ENCODE measurements around the gene ALK. TPM values are rescaled to one million over a fixed set of nuclear protein-coding genes. Genes with fewer than 3 reads are reported as not detected.

ALK gene
- total RNA-seq, 1 donor from 2014 or later, result 1.1 TPM

- no peak overlapping the region for H3K27ac ChIP-seq
- no peaks in the 10 kb centered on the region for H3K27me3 ChIP-seq (ENCODE audit: low read depth)
- H3K4me3 ChIP-seq, result no peak overlapping the region
- no peaks in the 10 kb centered on the region for H3K36me3 ChIP-seq
- ATAC-seq (no peak), DNase-seq (no peak)
- no peaks in the 10 kb centered on the region for H3K9me3 ChIP-seq
- no peak for TF ChIP-seq CTCF (IDR thresholded peaks at IDR 0.05)
- no peaks in the 10 kb centered on the region for H3K4me1 ChIP-seq
- intact Hi-C loops (cut with DNase I), result no loop called here
Measured at GRCh38 chr2:29817801-29818680, 103.3 kb downstream of the ALK start.

GRCh38 chr2:29817299-29817698, 104.1 kb downstream of the ALK start:
- intact Hi-C loops (cut with DNase I), result no loop called here
- DNase-seq (no peak), ATAC-seq (no peak)
- TF ChIP-seq CTCF (IDR thresholded peaks at IDR 0.05), result no peak
- Histone ChIP-seq H3K4me1 (no peaks in the 10 kb centered on the region), H3K27ac (no peak overlapping the region), H3K4me3 (no peak overlapping the region), H3K27me3 (ENCODE audit: low read depth) (no peaks in the 10 kb centered on the region), H3K9me3 (no peaks in the 10 kb centered on the region), H3K36me3 (no peaks in the 10 kb centered on the region)

DNA sequence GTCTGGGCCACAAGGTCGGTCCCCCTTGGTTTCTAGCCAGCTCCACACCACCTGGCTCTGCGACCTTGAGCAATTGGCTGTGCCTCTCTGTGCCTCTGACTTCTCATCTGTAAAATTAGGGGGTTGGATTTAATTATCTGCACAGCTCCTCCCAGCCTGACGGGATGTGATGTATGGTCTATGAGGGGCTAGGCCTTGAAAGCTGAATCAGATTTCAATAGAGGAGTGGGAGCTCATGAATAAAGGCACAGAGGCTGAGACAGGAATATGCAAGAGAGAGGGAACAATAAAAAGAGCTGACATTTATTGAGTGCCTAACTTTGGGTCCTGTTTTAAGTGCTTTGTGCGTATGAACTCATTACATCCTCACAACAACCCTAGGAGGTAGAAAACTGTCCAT, 104.7 kb downstream of the ALK start:
- Histone ChIP-seq H3K4me3 (no peak overlapping the region), H3K36me3 (no peaks in the 10 kb centered on the region), H3K4me1 (no peaks in the 10 kb centered on the region), H3K9me3 (no peaks in the 10 kb centered on the region), H3K27me3 (ENCODE audit: low read depth) (no peaks in the 10 kb centered on the region), H3K27ac (no peak overlapping the region)
- no peak for TF ChIP-seq CTCF (IDR thresholded peaks at IDR 0.05)
- ATAC-seq (no peak), DNase-seq (no peak)
- intact Hi-C loops (cut with DNase I), result no loop called here

GRCh38 chr2:29811378-29811777, 110.0 kb downstream of the ALK start:
- Histone ChIP-seq H3K27me3 (ENCODE audit: low read depth) (peaks cover 3% of the 10 kb centered on the region), H3K27ac (no peak overlapping the region), H3K36me3 (no peaks in the 10 kb centered on the region), H3K9me3 (no peaks in the 10 kb centered on the region), H3K4me1 (no peaks in the 10 kb centered on the region), H3K4me3 (no peak overlapping the region)
- DNase-seq (no peak), ATAC-seq (no peak)
- TF ChIP-seq CTCF (IDR thresholded peaks at IDR 0.05), result no peak
- intact Hi-C loops (cut with DNase I), result no loop called here

DNA sequence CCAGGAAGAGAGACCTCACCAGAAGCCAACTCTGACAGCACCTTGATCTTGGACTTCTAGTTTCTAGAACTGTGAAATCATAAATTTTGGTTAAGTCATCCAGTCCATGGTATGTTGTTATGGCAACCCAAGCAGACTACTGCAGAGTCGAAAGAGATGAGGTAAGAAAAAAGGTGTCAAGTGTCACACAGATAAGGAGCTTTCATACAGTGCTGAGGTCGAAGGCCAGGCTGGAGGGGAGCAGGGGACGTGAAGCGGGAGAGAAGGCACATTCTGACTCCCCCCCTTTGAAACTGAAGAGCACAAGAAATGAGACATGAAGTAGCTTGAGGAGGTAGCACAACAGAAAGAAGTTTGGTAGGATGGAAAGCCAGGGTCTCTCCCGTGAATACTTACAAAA, 110.4 kb downstream of the ALK start:
- DNase-seq, result no peak
- peaks cover 3% of the 10 kb centered on the region for H3K27me3 ChIP-seq (ENCODE audit: low read depth)
- H3K9me3 ChIP-seq, result no peaks in the 10 kb centered on the region
- intact Hi-C loops (cut with DNase I), result no loop called here
- H3K4me1 ChIP-seq, result no peaks in the 10 kb centered on the region
- no peak for TF ChIP-seq CTCF (IDR thresholded peaks at IDR 0.05)
- no peak overlapping the region for H3K27ac ChIP-seq
- H3K4me3 ChIP-seq, result no peak overlapping the region
- no peaks in the 10 kb centered on the region for H3K36me3 ChIP-seq
- ATAC-seq, result no peak
